ENCODE results near the gene PDK2. TPM values are rescaled to one million over a fixed set of nuclear protein-coding genes. Genes with fewer than 3 reads are reported as not detected.

The PDK2 gene
- total and polyA plus RNA-seq, 9 of the 15 experiments (the other 6 are each of a cell fraction or from before 2014, with no cell fraction given) = 0.03 to 2.5 (median 1.4) TPM

DNA sequence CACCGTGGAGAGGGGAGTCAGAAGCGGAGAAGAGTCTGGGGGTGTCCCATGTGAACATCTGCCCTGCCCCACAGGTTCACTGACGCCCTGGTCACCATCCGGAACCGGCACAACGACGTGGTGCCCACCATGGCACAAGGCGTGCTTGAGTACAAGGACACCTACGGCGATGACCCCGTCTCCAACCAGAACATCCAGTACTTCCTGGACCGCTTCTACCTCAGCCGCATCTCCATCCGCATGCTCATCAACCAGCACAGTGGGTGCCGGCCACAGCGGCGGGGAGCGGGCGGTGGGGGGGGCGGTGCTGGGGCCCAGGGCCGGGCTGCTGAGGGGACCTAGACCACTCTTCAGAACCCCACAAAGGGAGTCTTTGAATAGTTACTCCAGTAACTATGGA, 10.7 kb downstream of the PDK2 start (continued):
- TF ChIP-seq, protein P1, sequence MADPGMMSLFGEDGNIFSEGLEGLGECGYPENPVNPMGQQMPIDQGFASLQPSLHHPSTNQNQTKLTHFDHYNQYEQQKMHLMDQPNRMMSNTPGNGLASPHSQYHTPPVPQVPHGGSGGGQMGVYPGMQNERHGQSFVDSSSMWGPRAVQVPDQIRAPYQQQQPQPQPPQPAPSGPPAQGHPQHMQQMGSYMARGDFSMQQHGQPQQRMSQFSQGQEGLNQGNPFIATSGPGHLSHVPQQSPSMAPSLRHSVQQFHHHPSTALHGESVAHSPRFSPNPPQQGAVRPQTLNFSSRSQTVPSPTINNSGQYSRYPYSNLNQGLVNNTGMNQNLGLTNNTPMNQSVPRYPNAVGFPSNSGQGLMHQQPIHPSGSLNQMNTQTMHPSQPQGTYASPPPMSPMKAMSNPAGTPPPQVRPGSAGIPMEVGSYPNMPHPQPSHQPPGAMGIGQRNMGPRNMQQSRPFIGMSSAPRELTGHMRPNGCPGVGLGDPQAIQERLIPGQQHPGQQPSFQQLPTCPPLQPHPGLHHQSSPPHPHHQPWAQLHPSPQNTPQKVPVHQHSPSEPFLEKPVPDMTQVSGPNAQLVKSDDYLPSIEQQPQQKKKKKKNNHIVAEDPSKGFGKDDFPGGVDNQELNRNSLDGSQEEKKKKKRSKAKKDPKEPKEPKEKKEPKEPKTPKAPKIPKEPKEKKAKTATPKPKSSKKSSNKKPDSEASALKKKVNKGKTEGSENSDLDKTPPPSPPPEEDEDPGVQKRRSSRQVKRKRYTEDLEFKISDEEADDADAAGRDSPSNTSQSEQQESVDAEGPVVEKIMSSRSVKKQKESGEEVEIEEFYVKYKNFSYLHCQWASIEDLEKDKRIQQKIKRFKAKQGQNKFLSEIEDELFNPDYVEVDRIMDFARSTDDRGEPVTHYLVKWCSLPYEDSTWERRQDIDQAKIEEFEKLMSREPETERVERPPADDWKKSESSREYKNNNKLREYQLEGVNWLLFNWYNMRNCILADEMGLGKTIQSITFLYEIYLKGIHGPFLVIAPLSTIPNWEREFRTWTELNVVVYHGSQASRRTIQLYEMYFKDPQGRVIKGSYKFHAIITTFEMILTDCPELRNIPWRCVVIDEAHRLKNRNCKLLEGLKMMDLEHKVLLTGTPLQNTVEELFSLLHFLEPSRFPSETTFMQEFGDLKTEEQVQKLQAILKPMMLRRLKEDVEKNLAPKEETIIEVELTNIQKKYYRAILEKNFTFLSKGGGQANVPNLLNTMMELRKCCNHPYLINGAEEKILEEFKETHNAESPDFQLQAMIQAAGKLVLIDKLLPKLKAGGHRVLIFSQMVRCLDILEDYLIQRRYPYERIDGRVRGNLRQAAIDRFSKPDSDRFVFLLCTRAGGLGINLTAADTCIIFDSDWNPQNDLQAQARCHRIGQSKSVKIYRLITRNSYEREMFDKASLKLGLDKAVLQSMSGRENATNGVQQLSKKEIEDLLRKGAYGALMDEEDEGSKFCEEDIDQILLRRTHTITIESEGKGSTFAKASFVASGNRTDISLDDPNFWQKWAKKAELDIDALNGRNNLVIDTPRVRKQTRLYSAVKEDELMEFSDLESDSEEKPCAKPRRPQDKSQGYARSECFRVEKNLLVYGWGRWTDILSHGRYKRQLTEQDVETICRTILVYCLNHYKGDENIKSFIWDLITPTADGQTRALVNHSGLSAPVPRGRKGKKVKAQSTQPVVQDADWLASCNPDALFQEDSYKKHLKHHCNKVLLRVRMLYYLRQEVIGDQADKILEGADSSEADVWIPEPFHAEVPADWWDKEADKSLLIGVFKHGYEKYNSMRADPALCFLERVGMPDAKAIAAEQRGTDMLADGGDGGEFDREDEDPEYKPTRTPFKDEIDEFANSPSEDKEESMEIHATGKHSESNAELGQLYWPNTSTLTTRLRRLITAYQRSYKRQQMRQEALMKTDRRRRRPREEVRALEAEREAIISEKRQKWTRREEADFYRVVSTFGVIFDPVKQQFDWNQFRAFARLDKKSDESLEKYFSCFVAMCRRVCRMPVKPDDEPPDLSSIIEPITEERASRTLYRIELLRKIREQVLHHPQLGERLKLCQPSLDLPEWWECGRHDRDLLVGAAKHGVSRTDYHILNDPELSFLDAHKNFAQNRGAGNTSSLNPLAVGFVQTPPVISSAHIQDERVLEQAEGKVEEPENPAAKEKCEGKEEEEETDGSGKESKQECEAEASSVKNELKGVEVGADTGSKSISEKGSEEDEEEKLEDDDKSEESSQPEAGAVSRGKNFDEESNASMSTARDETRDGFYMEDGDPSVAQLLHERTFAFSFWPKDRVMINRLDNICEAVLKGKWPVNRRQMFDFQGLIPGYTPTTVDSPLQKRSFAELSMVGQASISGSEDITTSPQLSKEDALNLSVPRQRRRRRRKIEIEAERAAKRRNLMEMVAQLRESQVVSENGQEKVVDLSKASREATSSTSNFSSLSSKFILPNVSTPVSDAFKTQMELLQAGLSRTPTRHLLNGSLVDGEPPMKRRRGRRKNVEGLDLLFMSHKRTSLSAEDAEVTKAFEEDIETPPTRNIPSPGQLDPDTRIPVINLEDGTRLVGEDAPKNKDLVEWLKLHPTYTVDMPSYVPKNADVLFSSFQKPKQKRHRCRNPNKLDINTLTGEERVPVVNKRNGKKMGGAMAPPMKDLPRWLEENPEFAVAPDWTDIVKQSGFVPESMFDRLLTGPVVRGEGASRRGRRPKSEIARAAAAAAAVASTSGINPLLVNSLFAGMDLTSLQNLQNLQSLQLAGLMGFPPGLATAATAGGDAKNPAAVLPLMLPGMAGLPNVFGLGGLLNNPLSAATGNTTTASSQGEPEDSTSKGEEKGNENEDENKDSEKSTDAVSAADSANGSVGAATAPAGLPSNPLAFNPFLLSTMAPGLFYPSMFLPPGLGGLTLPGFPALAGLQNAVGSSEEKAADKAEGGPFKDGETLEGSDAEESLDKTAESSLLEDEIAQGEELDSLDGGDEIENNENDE (IDR thresholded peaks at IDR 0.05; ENCODE audit: low read depth, low read length) = no peak
- TF ChIP-seq SMARCC2 (IDR thresholded peaks at IDR 0.05; ENCODE audit: low read depth) (no peak), ZNF551 (CRISPR knock-in tag; IDR thresholded peaks at IDR 0.05) (no peak), BRF1 (IDR thresholded peaks at IDR 0.05; ENCODE audit: borderline replicate concordance, extremely low read depth, insufficient read length) (no peak), ZNF830 (CRISPR knock-in tag; IDR thresholded peaks at IDR 0.05) (no peak), TOE1 (IDR thresholded peaks at IDR 0.05; ENCODE audit: borderline replicate concordance) (no peak), TOE1 (CRISPR knock-in tag; IDR thresholded peaks at IDR 0.05; ENCODE audit: borderline replicate concordance, low read depth) (no peak), ZNF212 (CRISPR knock-in tag; IDR thresholded peaks at IDR 0.05) (no peak)
- TF ChIP-seq, protein P2, sequence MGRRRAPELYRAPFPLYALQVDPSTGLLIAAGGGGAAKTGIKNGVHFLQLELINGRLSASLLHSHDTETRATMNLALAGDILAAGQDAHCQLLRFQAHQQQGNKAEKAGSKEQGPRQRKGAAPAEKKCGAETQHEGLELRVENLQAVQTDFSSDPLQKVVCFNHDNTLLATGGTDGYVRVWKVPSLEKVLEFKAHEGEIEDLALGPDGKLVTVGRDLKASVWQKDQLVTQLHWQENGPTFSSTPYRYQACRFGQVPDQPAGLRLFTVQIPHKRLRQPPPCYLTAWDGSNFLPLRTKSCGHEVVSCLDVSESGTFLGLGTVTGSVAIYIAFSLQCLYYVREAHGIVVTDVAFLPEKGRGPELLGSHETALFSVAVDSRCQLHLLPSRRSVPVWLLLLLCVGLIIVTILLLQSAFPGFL (CRISPR knock-in tag; IDR thresholded peaks at IDR 0.05) = no peak

All from K562 (cell line).